HEK293 (cell line): ENCODE measurements around the gene MIF4GD.

Source experiments
- OSR2 ChIP-seq: fragments of 450-650 bp; formaldehyde crosslinking; IDR thresholded peaks from 2 replicates; pipeline ENCODE4 v1.5.1; 2016; ENCODE audit warnings: missing biosample characterization, missing genetic modification characterization
- PRDM10 ChIP-seq: fragments of 450-650 bp; formaldehyde crosslinking; IDR thresholded peaks from 2 replicates; pipeline ENCODE4 v1.5.1; 2016; ENCODE audit warnings: missing biosample characterization, missing genetic modification characterization
- PRDM4 ChIP-seq: fragments of 450-650 bp; formaldehyde crosslinking; IDR thresholded peaks from 2 replicates; pipeline ENCODE4 v1.5.1; 2017; ENCODE audit warnings: missing biosample characterization, missing genetic modification characterization
- SCRT2 ChIP-seq: fragments of 450-650 bp; formaldehyde crosslinking; IDR thresholded peaks from 2 replicates; pipeline ENCODE4 v1.5.1; 2016; ENCODE audit warnings: missing biosample characterization, missing genetic modification characterization
- YY1 ChIP-seq: fragments of 450-650 bp; formaldehyde crosslinking; IDR thresholded peaks from 2 replicates; pipeline ENCODE4 v1.5.1; 2018; ENCODE audit warnings: missing biosample characterization, missing genetic modification characterization
- ZBTB17 ChIP-seq: fragments of 450-650 bp; formaldehyde crosslinking; IDR thresholded peaks from 2 replicates; pipeline ENCODE4 v1.5.1; 2016; ENCODE audit warnings: missing biosample characterization, missing genetic modification characterization
- ZBTB48 ChIP-seq: fragments of 450-650 bp; formaldehyde crosslinking; IDR thresholded peaks from 2 replicates; pipeline ENCODE4 v1.5.1; 2016; ENCODE audit warnings: missing biosample characterization, missing genetic modification characterization
- ZBTB49 ChIP-seq: fragments of 450-650 bp; formaldehyde crosslinking; IDR thresholded peaks from 2 replicates; pipeline ENCODE4 v1.5.1; 2016; ENCODE audit warnings: missing biosample characterization, missing genetic modification characterization, low read depth
- ZIC2 ChIP-seq: fragments of 450-650 bp; formaldehyde crosslinking; IDR thresholded peaks from 2 replicates; pipeline ENCODE4 v1.5.1; 2016; ENCODE audit warnings: missing biosample characterization, missing genetic modification characterization
- ZNF121 ChIP-seq: fragments of 450-650 bp; formaldehyde crosslinking; IDR thresholded peaks from 2 replicates; pipeline ENCODE4 v1.5.1; 2016; ENCODE audit warnings: missing biosample characterization, missing genetic modification characterization
- ZNF26 ChIP-seq: fragments of 450-650 bp; formaldehyde crosslinking; IDR thresholded peaks from 2 replicates; pipeline ENCODE4 v1.5.1; 2016; ENCODE audit warnings: missing biosample characterization, missing genetic modification characterization
- ZNF362 ChIP-seq: fragments of 450-650 bp; formaldehyde crosslinking; IDR thresholded peaks from 2 replicates; pipeline ENCODE4 v1.5.1; 2016; ENCODE audit warnings: missing biosample characterization, missing genetic modification characterization
- ZNF366 ChIP-seq: fragments of 450-650 bp; formaldehyde crosslinking; conservative IDR thresholded peaks from 2 replicates; pipeline ENCODE4 v1.5.1; 2016; ENCODE audit warnings: missing biosample characterization, missing genetic modification characterization
- ZNF544 ChIP-seq: fragments of 450-650 bp; formaldehyde crosslinking; IDR thresholded peaks from 2 replicates; pipeline ENCODE4 v1.5.0; 2017; ENCODE audit warnings: missing biosample characterization, missing genetic modification characterization
- ZNF624 ChIP-seq: fragments of 450-650 bp; formaldehyde crosslinking; IDR thresholded peaks from 2 replicates; pipeline ENCODE4 v1.5.1; 2017; ENCODE audit warnings: missing biosample characterization, missing genetic modification characterization
- ZNF843 ChIP-seq: fragments of 450-650 bp; formaldehyde crosslinking; IDR thresholded peaks from 2 replicates; pipeline ENCODE4 v1.5.1; 2016; ENCODE audit warnings: missing biosample characterization, missing genetic modification characterization
- ZSCAN23 ChIP-seq: fragments of 450-650 bp; formaldehyde crosslinking; IDR thresholded peaks from 2 replicates; pipeline ENCODE4 v1.5.1; 2016; ENCODE audit warnings: missing biosample characterization, missing genetic modification characterization
- ZXDB ChIP-seq: fragments of 450-650 bp; formaldehyde crosslinking; IDR thresholded peaks from 2 replicates; pipeline ENCODE4 v1.5.1; 2016; ENCODE audit warnings: missing biosample characterization, missing genetic modification characterization
- TF ChIP-seq, protein P1 (sequence below): fragments of 450-650 bp; formaldehyde crosslinking; IDR thresholded peaks from 2 replicates; pipeline ENCODE4 v1.5.1; 2016; ENCODE audit warnings: missing biosample characterization, missing genetic modification characterization
- TF ChIP-seq, protein P2 (sequence below): fragments of 450-650 bp; formaldehyde crosslinking; IDR thresholded peaks from 2 replicates; pipeline ENCODE4 v1.5.1; 2017; ENCODE audit warnings: missing biosample characterization, missing genetic modification characterization
- TF ChIP-seq, protein P3 (sequence below): fragments of 450-650 bp; formaldehyde crosslinking; IDR thresholded peaks from 2 replicates; pipeline ENCODE4 v1.5.1; 2016; ENCODE audit warnings: missing biosample characterization, missing genetic modification characterization

MIF4GD gene

GRCh38 chr17:75240394-75241142 is 30.5 kb downstream of the MIF4GD start (continued):
- TF ChIP-seq YY1 = no peak
- no peak for TF ChIP-seq ZIC2 (tag by site-specific recombination)
- no peak for TF ChIP-seq ZXDB (tag by site-specific recombination)
- no peak for TF ChIP-seq ZNF544
- TF ChIP-seq, protein P1, sequence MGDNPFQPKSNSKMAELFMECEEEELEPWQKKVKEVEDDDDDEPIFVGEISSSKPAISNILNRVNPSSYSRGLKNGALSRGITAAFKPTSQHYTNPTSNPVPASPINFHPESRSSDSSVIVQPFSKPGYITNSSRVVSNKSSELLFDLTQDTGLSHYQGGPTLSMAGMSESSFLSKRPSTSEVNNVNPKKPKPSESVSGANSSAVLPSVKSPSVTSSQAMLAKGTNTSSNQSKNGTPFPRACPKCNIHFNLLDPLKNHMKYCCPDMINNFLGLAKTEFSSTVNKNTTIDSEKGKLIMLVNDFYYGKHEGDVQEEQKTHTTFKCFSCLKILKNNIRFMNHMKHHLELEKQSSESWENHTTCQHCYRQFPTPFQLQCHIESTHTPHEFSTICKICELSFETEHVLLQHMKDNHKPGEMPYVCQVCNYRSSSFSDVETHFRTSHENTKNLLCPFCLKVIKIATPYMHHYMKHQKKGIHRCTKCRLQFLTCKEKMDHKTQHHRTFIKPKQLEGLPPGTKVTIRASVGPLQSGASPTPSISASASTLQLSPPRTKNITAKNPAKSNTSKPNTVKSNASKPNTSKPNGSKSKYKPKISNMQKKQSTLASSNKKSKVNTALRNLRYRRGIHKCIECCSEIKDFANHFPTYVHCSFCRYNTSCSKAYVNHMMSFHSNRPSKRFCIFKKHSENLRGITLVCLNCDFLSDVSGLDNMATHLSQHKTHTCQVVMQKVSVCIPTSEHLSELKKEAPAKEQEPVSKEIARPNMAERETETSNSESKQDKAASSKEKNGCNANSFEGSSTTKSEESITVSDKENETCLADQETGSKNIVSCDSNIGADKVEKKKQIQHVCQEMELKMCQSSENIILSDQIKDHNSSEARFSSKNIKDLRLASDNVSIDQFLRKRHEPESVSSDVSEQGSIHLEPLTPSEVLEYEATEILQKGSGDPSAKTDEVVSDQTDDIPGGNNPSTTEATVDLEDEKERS = no peak
- TF ChIP-seq ZNF624 (tag by site-specific recombination) = no peak
- no peak for TF ChIP-seq SCRT2 (tag by site-specific recombination)
- TF ChIP-seq ZNF121 = no peak
- 0 out of 2 replicates have a peak, but pooled peaks have one; percentile 54 for TF ChIP-seq ZSCAN23 (tag by site-specific recombination)
- TF ChIP-seq, protein P2, sequence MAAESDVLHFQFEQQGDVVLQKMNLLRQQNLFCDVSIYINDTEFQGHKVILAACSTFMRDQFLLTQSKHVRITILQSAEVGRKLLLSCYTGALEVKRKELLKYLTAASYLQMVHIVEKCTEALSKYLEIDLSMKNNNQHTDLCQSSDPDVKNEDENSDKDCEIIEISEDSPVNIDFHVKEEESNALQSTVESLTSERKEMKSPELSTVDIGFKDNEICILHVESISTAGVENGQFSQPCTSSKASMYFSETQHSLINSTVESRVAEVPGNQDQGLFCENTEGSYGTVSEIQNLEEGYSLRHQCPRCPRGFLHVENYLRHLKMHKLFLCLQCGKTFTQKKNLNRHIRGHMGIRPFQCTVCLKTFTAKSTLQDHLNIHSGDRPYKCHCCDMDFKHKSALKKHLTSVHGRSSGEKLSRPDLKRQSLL = no peak
- TF ChIP-seq PRDM10 (tag by site-specific recombination) = peak; percentile 83
- peak; percentile 84 for TF ChIP-seq ZBTB17 (tag by site-specific recombination)
- peak; percentile 91 for TF ChIP-seq ZBTB48
- no peak for TF ChIP-seq OSR2
- TF ChIP-seq, protein P3, sequence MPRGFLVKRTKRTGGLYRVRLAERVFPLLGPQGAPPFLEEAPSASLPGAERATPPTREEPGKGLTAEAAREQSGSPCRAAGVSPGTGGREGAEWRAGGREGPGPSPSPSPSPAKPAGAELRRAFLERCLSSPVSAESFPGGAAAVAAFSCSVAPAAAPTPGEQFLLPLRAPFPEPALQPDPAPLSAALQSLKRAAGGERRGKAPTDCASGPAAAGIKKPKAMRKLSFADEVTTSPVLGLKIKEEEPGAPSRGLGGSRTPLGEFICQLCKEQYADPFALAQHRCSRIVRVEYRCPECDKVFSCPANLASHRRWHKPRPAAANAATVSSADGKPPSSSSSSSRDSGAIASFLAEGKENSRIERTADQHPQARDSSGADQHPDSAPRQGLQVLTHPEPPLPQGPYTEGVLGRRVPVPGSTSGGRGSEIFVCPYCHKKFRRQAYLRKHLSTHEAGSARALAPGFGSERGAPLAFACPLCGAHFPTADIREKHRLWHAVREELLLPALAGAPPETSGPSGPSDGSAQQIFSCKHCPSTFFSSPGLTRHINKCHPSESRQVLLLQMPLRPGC (tag by site-specific recombination) = no peak
- 0 out of 2 replicates have a peak, but pooled peaks have one; percentile 37 for TF ChIP-seq ZNF366 (tag by site-specific recombination)
- no peak for TF ChIP-seq ZBTB49 (tag by site-specific recombination)
- TF ChIP-seq ZNF362 (tag by site-specific recombination) = no peak
- no peak for TF ChIP-seq ZNF26 (tag by site-specific recombination)
- TF ChIP-seq PRDM4 (tag by site-specific recombination) = no peak
- TF ChIP-seq ZNF843 (tag by site-specific recombination) = no peak
